GM12878 (cell line): ENCODE results near the gene ZNF839. TPM values are rescaled to one million over a fixed set of nuclear protein-coding genes. Genes with fewer than 3 reads are reported as not detected.

Experiments used
- ATAC-seq: fragments of 200-7000 bp; cut with Tn5 transposase; 3 replicates; pipeline ENCODE4 v1.9.1; 2020; ENCODE audit warnings: mild to moderate bottlenecking, moderate library complexity
- BruUV-seq: library from RNA; stranded (reverse); fragments of 400-500 nt; replicated peaks from 2 replicates; lab custom pipeline; 2021; lab: Mats Ljungman, UMichigan
- CTCF ChIA-PET: fragments of 300-600 bp; sonication (Branson Sonifier 250); formaldehyde crosslinking; extraction: SDS; loops from one replicate; lab custom pipeline; 2021; ENCODE audit warnings: inconsistent platforms; lab: Yijun Ruan, JAX
- POLR2A ChIA-PET: fragments of 350-600 bp; formaldehyde crosslinking; extraction: SDS; loops from one replicate; lab custom pipeline; 2021; ENCODE audit warnings: inconsistent platforms; lab: Charles Lee
- RAD21 ChIA-PET: fragments of 300-600 bp; sonication (Branson Sonifier 250); formaldehyde crosslinking; loops from one replicate; lab custom pipeline; 2023; ENCODE audit warnings: antibody characterized with exemption; ENCODE audit not compliant: unreplicated experiment; lab: Charles Lee
- SMC1A ChIA-PET: fragments of 300-600 bp; sonication (Branson Sonifier 250); formaldehyde crosslinking; loops from one replicate; lab custom pipeline; 2023; ENCODE audit not compliant: unreplicated experiment, uncharacterized antibody; lab: Charles Lee
- DNase-seq: peaks from one replicate; pipeline ENCODE4 v3.0.0-alpha.2; 2011; ENCODE audit warnings: low read depth, low spot score
- FAIRE-seq: peaks from 3 replicates; lab custom pipeline; 2011; peaks lifted over from hg19 to GRCh38; lab: Jason Lieb, UNC
- H2AFZ ChIP-seq: 2 replicates; pipeline ENCODE4 v1.6.0; 2011; ENCODE audit warnings: low read depth, low read length, control low read depth; ENCODE audit not compliant: control insufficient read depth
- H3K27ac ChIP-seq: 2 replicates; pipeline ENCODE4 v1.5.1; 2011; ENCODE audit warnings: control low read depth; ENCODE audit not compliant: control insufficient read depth, insufficient read depth
- H3K27me3 ChIP-seq, 2 experiments: replicated peaks in 1 of 2; 2 replicates each; pipeline versions ENCODE4 v1.6.0 to v1.6.1; 2011; ENCODE audit warnings: low read length in 1 of 2; ENCODE audit not compliant: control insufficient read depth in 2 of 2, insufficient read depth in 2 of 2
- H3K36me3 ChIP-seq, 2 experiments: 2 replicates each; pipeline ENCODE4 v1.5.1; 2011; ENCODE audit warnings: low read length in 1 of 2; ENCODE audit not compliant: control insufficient read depth in 2 of 2, insufficient read depth in 2 of 2
- H3K4me1 ChIP-seq: 2 replicates; pipeline ENCODE4 v1.6.1; 2011; ENCODE audit warnings: mild to moderate bottlenecking, low read length, moderate library complexity, mixed read lengths; ENCODE audit not compliant: control insufficient read depth, insufficient read depth
- H3K4me2 ChIP-seq: 2 replicates; pipeline ENCODE4 v1.6.0; 2011; ENCODE audit warnings: control low read depth; ENCODE audit not compliant: control insufficient read depth, insufficient read depth
- H3K4me3 ChIP-seq: fragments of 200-600 bp; sonication (generic); 2 replicates; pipeline ENCODE4 v1.5.1; 2016
- H3K79me2 ChIP-seq: 2 replicates; pipeline ENCODE4 v1.6.0; 2011; ENCODE audit warnings: low read length; ENCODE audit not compliant: control insufficient read depth, insufficient read depth
- H3K9ac ChIP-seq: 2 replicates; pipeline ENCODE4 v1.8.0; 2011; ENCODE audit warnings: low read length, control low read depth, mixed read lengths; ENCODE audit not compliant: control insufficient read depth, insufficient read depth
- H3K9me3 ChIP-seq: replicated peaks from 3 replicates; pipeline ENCODE4 v1.5.1; 2011; ENCODE audit warnings: mild to moderate bottlenecking, low read length; ENCODE audit not compliant: control insufficient read depth, insufficient read depth
- H4K20me1 ChIP-seq: 2 replicates; pipeline ENCODE4 v1.6.0; 2011; ENCODE audit not compliant: control insufficient read depth, insufficient read depth
- JUND ChIP-seq: IDR thresholded peaks from 2 replicates; pipeline ENCODE4 v1.6.1; 2012; ENCODE audit warnings: low read depth, mild to moderate bottlenecking, low read length, improper control_type of control experiment, moderate library complexity
- MLLT1 ChIP-seq: fragments of 450-650 bp; IDR thresholded peaks from 2 replicates; pipeline ENCODE4 v1.6.1; 2016; ENCODE audit warnings: mild to moderate bottlenecking
- NR2F1 ChIP-seq: fragments of 450-650 bp; conservative IDR thresholded peaks from 2 replicates; pipeline ENCODE4 v1.6.1; 2017; ENCODE audit warnings: mild to moderate bottlenecking
- PAX8 ChIP-seq: fragments of 450-650 bp; IDR thresholded peaks from 2 replicates; pipeline ENCODE4 v1.6.1; 2017; ENCODE audit warnings: mild to moderate bottlenecking, moderate library complexity
- PML ChIP-seq: IDR thresholded peaks from 2 replicates; pipeline ENCODE4 v1.6.1; 2012; ENCODE audit warnings: low read length, inconsistent platforms
- POLR2A ChIP-seq: IDR thresholded peaks from 2 replicates; pipeline ENCODE4 v1.6.1; 2011; ENCODE audit warnings: low read depth, mild to moderate bottlenecking, low read length
- SMAD1 ChIP-seq: fragments of 450-650 bp; IDR thresholded peaks from 2 replicates; pipeline ENCODE4 v1.6.1; 2018; ENCODE audit warnings: mild to moderate bottlenecking, low read depth; ENCODE audit not compliant: partially characterized antibody
- USF1 ChIP-seq: IDR thresholded peaks from 2 replicates; pipeline ENCODE4 v1.6.1; 2011; ENCODE audit warnings: borderline replicate concordance, low read depth, mild to moderate bottlenecking, moderate library complexity, mixed read lengths, low read length; ENCODE audit not compliant: insufficient read depth; ENCODE audit errors: extremely low read length
- WGBS: methylation state at CpG from one replicate; pipeline ENCODE4 v1.1.6; 2016; ENCODE audit warnings: low lambda C conversion rate; ENCODE audit not compliant: insufficient replicate concordance, insufficient coverage; ENCODE audit errors: missing lambda C conversion rate; 5-methylcytosine and 5-hydroxymethylcytosine counted together
- in situ Hi-C: fragments of 300-500 bp; cut with MboI; formaldehyde crosslinking; loops from 9 replicates; pipeline ENCODE4 v1.14.3; 2018; ENCODE audit warnings: mixed read lengths
- intact Hi-C: fragments of 100-400 bp; cut with micrococcal nuclease; formaldehyde crosslinking; loops from one replicate; pipeline ENCODE4 v1.14.2; 2022; ENCODE audit not compliant: unreplicated experiment
- polyA plus RNA-seq, 11 experiments: library from polyadenylated mRNA; depleted of rRNA in 4 of 11; unstranded in 6 of 11; stranded (reverse) in 5 of 11; fragments of >200 nt; fragmentation: Nextera tagmentation in 4 of 11; fragmentation: Illumina TruSeq in 1 of 11; extraction: Ambion mirVana in 4 of 11; extraction: Trizol in 1 of 11; gene quantifications; 1 replicate in 1 of 11; 2 replicates in 10 of 11; pipeline versions ENCODE4 v1.2.1 to v1.2.3, GENCODE V29; 2011 to 2016; ENCODE audit warnings: inconsistent platforms in 2 of 11, missing spikeins in 2 of 11, low read depth in 1 of 11
- total RNA-seq, 4 experiments: library from RNA; depleted of rRNA in 3 of 4; stranded (reverse); fragments of >200 nt in 3 of 4; fragmentation: Illumina TruSeq in 1 of 4; extraction: Trizol in 1 of 4; gene quantifications; 2 replicates each; pipeline versions ENCODE4 v1.2.1 to v1.2.3, GENCODE V29; 2013 to 2021

The ZNF839 gene
- total and polyA plus RNA-seq, 10 of the 15 experiments (the other 5 are each of a cell fraction or from before 2014, with no cell fraction given) = 1.4 to 14.4 (median 8.6) TPM

- no TSS peak for BruUV-seq
- no peak for ATAC-seq
- in situ Hi-C loops (no loop called here), intact Hi-C loops (no loop called here)
- Histone ChIP-seq H3K27ac (no peak overlapping the region), H3K79me2 (no peaks in the 10 kb centered on the region), H3K9ac (no peak overlapping the region), H2AFZ (no peak overlapping the region), H3K27me3 (no peaks in the 10 kb centered on the region), H3K4me1 (no peaks in the 10 kb centered on the region), H3K4me2 (no peak overlapping the region), H3K4me3 (no peak overlapping the region), H4K20me1 (no peaks in the 10 kb centered on the region), H3K9me3 (no peaks in the 10 kb centered on the region), H3K36me3 (peaks cover 0 to 11% of the 10 kb centered on the region in 2 experiments; a peak in 3 of 4 replicates)
- no peak for FAIRE-seq
- DNase-seq = no peak
- TF ChIP-seq NR2F1 (no peak), MLLT1 (no peak), PAX8 (no peak), POLR2A (no peak), SMAD1 (no peak), PML (no peak), JUND (no peak), USF1 (no peak)
- ChIA-PET POLR2A (no interaction called here), CTCF (no interaction called here), RAD21 (no interaction called here), SMC1A (no interaction called here)
- WGBS = 96% methylated on average over 5 of the region's 5 CpGs
These were observed 24.9 kb downstream of the ZNF839 start for GRCh38 chr14:102344485-102344884.
